Measurements from ENCODE around the gene FAF1. TPM values are rescaled to one million over a fixed set of nuclear protein-coding genes. Genes with fewer than 3 reads are reported as not detected.
"Not testable (repeated sequence)": the region's sequence is repeated elsewhere in the genome, so short reads cannot be mapped to it uniquely, and the experiment has no call there.

The FAF1 gene
- polyA plus RNA-seq, 3 donors, result 69.2 to 76.7 (median 73.4) TPM

GRCh38 chr1:50603274-50604271, 356.5 kb downstream of the FAF1 start:
- no peak for DNase-seq (ENCODE audit: low read depth in 3 of 3, low spot score in 2 of 3)

- no peak for DNase-seq (ENCODE audit: low read depth in 3 of 3, low spot score in 2 of 3)
Measured at GRCh38 chr1:50599546-50599945, 360.5 kb downstream of the FAF1 start.

- no peak for DNase-seq (ENCODE audit: low read depth in 3 of 3, low spot score in 2 of 3)
Measured at GRCh38 chr1:50595874-50596273, 364.2 kb downstream of the FAF1 start.

- DNase-seq (ENCODE audit: low read depth in 3 of 3, low spot score in 2 of 3), result no peak
Measured at GRCh38 chr1:50593515-50593914, 366.6 kb downstream of the FAF1 start.

GRCh38 chr1:50591598-50591997, 368.5 kb downstream of the FAF1 start:
- no peak for DNase-seq (ENCODE audit: low read depth in 3 of 3, low spot score in 2 of 3)

- no peak for DNase-seq (ENCODE audit: low read depth in 3 of 3, low spot score in 2 of 3)
Measured at GRCh38 chr1:50582346-50582745, 377.7 kb downstream of the FAF1 start.

GRCh38 chr1:50570066-50570468, 390.0 kb downstream of the FAF1 start:
- no peak for DNase-seq (ENCODE audit: low read depth in 3 of 3, low spot score in 2 of 3)

- no peak for DNase-seq (ENCODE audit: low read depth in 3 of 3, low spot score in 2 of 3)
Measured at GRCh38 chr1:50568782-50569181, 391.3 kb downstream of the FAF1 start.

- no peak for DNase-seq (ENCODE audit: low read depth in 3 of 3, low spot score in 2 of 3)
Measured at GRCh38 chr1:50566405-50566804, 393.7 kb downstream of the FAF1 start.

GRCh38 chr1:50564417-50564816, 395.6 kb downstream of the FAF1 start:
- DNase-seq (ENCODE audit: low read depth in 3 of 3, low spot score in 2 of 3), result no peak

- DNase-seq (ENCODE audit: low read depth in 3 of 3, low spot score in 2 of 3), result no peak
Measured at GRCh38 chr1:50562106-50562505, 398.0 kb downstream of the FAF1 start.

GRCh38 chr1:50559421-50559820, 400.6 kb downstream of the FAF1 start:
- no peak for DNase-seq (ENCODE audit: low read depth in 3 of 3, low spot score in 2 of 3)

GRCh38 chr1:50553921-50554320, 406.1 kb downstream of the FAF1 start:
- DNase-seq (ENCODE audit: low read depth in 3 of 3, low spot score in 2 of 3), result no peak

- no peak for DNase-seq (ENCODE audit: low read depth in 3 of 3, low spot score in 2 of 3)
Measured at GRCh38 chr1:50548243-50548642, 411.8 kb downstream of the FAF1 start.

- no peak for DNase-seq (ENCODE audit: low read depth in 3 of 3, low spot score in 2 of 3)
Measured at GRCh38 chr1:50542362-50542761, 417.7 kb downstream of the FAF1 start.

GRCh38 chr1:50538476-50538875, 421.6 kb downstream of the FAF1 start:
- DNase-seq (ENCODE audit: low read depth in 3 of 3, low spot score in 2 of 3), result no peak

GRCh38 chr1:50531601-50532000, 428.5 kb downstream of the FAF1 start:
- DNase-seq (ENCODE audit: low read depth in 3 of 3, low spot score in 2 of 3), result no peak

GRCh38 chr1:50531027-50531426, 429.0 kb downstream of the FAF1 start:
- DNase-seq (ENCODE audit: low read depth in 3 of 3, low spot score in 2 of 3), result no peak

- no peak for DNase-seq (ENCODE audit: low read depth in 3 of 3, low spot score in 2 of 3)
Measured at GRCh38 chr1:50529510-50529909, 430.6 kb downstream of the FAF1 start.

GRCh38 chr1:50527987-50528320, 432.1 kb downstream of the FAF1 start:
- not testable (repeated sequence) for DNase-seq (ENCODE audit: low read depth in 3 of 3, low spot score in 2 of 3)

GRCh38 chr1:50527249-50527986, 432.6 kb downstream of the FAF1 start:
- no peak for DNase-seq (ENCODE audit: low read depth in 3 of 3, low spot score in 2 of 3)

GRCh38 chr1:50526431-50526830, 433.6 kb downstream of the FAF1 start:
- no peak for DNase-seq (ENCODE audit: low read depth in 3 of 3, low spot score in 2 of 3)
